EL (cell line): ENCODE measurements around the gene EMC1.
"Not testable (repeated sequence)": the region's sequence is repeated elsewhere in the genome, so short reads cannot be mapped to it uniquely, and the experiment has no call there.

Experiments used
- DNase-seq: peaks from one replicate; pipeline ENCODE4 v3.0.0-alpha.2; 2016

Gene EMC1

GRCh38 chr1:19251305-19252196 lies at the start of gene EMC1, which contains the start of gene MRTO4:
TSS of gene EMC1 (minus strand) at chr1:19251524. CDS start at chr1:19251509, 15 bp downstream.
TSS of gene MRTO4 (plus strand) at chr1:19251805. CDS start at chr1:19251836, 31 bp downstream.
- DNase-seq: peak; percentile 88

- DNase-seq: no peak
Measured at GRCh38 chr1:19300211-19300610, 48.9 kb upstream of the EMC1 start.

GRCh38 chr1:19294638-19295037 lies 43.3 kb upstream of the EMC1 start:
- DNase-seq: no peak

GRCh38 chr1:19289244-19289643 lies 37.9 kb upstream of the EMC1 start:
- DNase-seq: no peak

- DNase-seq: peak; percentile 30
Measured at GRCh38 chr1:19288324-19289241, 37.3 kb upstream of the EMC1 start, which contains the start of gene AKR7A3. TSS of gene AKR7A3 (minus strand) at chr1:19288770. CDS start at chr1:19288709, 61 bp downstream.

GRCh38 chr1:19287436-19288185 lies 36.3 kb upstream of the EMC1 start:
- DNase-seq: no peak

- not testable (repeated sequence) for DNase-seq
Measured at GRCh38 chr1:19285807-19286206, 34.5 kb upstream of the EMC1 start.

- not testable (repeated sequence) for DNase-seq
Measured at GRCh38 chr1:19285366-19285765, 34.0 kb upstream of the EMC1 start.

- DNase-seq: no peak
Measured at GRCh38 chr1:19284881-19285280, 33.6 kb upstream of the EMC1 start.

GRCh38 chr1:19283891-19284290 lies 32.6 kb upstream of the EMC1 start:
- DNase-seq: no peak

GRCh38 chr1:19274636-19275035 lies 23.3 kb upstream of the EMC1 start:
- DNase-seq: no peak

- not testable (repeated sequence) for DNase-seq
Measured at GRCh38 chr1:19273844-19274531, 22.7 kb upstream of the EMC1 start.

- no peak for DNase-seq
Measured at GRCh38 chr1:19273106-19273843, 22.0 kb upstream of the EMC1 start.

GRCh38 chr1:19272064-19272463 lies 20.7 kb upstream of the EMC1 start:
- no peak for DNase-seq

GRCh38 chr1:19270343-19270730 lies 19.0 kb upstream of the EMC1 start:
- not testable (repeated sequence) for DNase-seq

GRCh38 chr1:19269427-19270342 lies 18.4 kb upstream of the EMC1 start:
- peak; percentile 40 for DNase-seq

- DNase-seq: no peak
Measured at GRCh38 chr1:19268445-19268844, 17.1 kb upstream of the EMC1 start.

GRCh38 chr1:19262744-19263143 lies 11.4 kb upstream of the EMC1 start:
- DNase-seq: no peak

GRCh38 chr1:19262047-19262446 lies 10.7 kb upstream of the EMC1 start:
- no peak for DNase-seq
